A673 (cell line): ENCODE measurements around the gene ING5.

ENCODE experiments used
- EZH2 ChIP-seq: fragments of 200-600 bp; sonication (generic); IDR thresholded peaks from 2 replicates; pipeline ENCODE4 v1.6.1; 2017; ENCODE audit warnings: borderline replicate concordance, low read depth, mild to moderate bottlenecking, mixed read lengths, antibody characterized with exemption, low read length; ENCODE audit not compliant: poor library complexity, severe bottlenecking
- TF ChIP-seq, protein P1 (sequence below): fragments of 300-800, 200-600 bp; sonication (generic); conservative IDR thresholded peaks from 2 replicates; pipeline ENCODE4 v1.5.1; 2017; ENCODE audit warnings: low read depth, mild to moderate bottlenecking, antibody characterized with exemption, low read length, moderate library complexity, mixed read lengths

GRCh38 chr2:241767464-241768250 is 65.8 kb downstream of the ING5 start:
- TF ChIP-seq EZH2 = no peak
- TF ChIP-seq, protein P1, sequence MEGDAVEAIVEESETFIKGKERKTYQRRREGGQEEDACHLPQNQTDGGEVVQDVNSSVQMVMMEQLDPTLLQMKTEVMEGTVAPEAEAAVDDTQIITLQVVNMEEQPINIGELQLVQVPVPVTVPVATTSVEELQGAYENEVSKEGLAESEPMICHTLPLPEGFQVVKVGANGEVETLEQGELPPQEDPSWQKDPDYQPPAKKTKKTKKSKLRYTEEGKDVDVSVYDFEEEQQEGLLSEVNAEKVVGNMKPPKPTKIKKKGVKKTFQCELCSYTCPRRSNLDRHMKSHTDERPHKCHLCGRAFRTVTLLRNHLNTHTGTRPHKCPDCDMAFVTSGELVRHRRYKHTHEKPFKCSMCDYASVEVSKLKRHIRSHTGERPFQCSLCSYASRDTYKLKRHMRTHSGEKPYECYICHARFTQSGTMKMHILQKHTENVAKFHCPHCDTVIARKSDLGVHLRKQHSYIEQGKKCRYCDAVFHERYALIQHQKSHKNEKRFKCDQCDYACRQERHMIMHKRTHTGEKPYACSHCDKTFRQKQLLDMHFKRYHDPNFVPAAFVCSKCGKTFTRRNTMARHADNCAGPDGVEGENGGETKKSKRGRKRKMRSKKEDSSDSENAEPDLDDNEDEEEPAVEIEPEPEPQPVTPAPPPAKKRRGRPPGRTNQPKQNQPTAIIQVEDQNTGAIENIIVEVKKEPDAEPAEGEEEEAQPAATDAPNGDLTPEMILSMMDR = no peak
